Central memory CD8-positive, alpha-beta T cell (primary cell): ENCODE measurements around the gene CANX.

Source experiments
- ATAC-seq: fragments of 150-1000 bp; cut with Tn5 transposase; replicated peaks from 2 replicates; pipeline ENCODE4 v1.10.0; 2022; ENCODE audit warnings: mild to moderate bottlenecking, moderate FRiP score, moderate number of reproducible peaks; ENCODE audit not compliant: poor library complexity, severe bottlenecking; ENCODE audit errors: extremely low read depth
- DNase-seq, 2 donors: peaks; one replicate each; pipeline ENCODE4 v3.0.0; 2021; ENCODE audit warnings: low spot score in 2 of 2
- H3K27ac Mint-ChIP-seq: one replicate; pipeline ENCODE4 v1.8.0; 2022; ENCODE audit warnings: low read depth, mild to moderate bottlenecking, moderate library complexity, mixed read lengths
- H3K27me3 Mint-ChIP-seq: one replicate; pipeline ENCODE4 v1.8.0; 2022; ENCODE audit warnings: mixed read lengths
- H3K36me3 Mint-ChIP-seq: one replicate; pipeline ENCODE4 v1.8.0; 2022; ENCODE audit warnings: mild to moderate bottlenecking, moderate library complexity, mixed read lengths; ENCODE audit not compliant: insufficient read depth
- H3K4me1 Mint-ChIP-seq: one replicate; pipeline ENCODE4 v1.8.0; 2022; ENCODE audit warnings: mixed read lengths
- H3K4me3 Mint-ChIP-seq: one replicate; pipeline ENCODE4 v1.8.0; 2022; ENCODE audit warnings: mild to moderate bottlenecking, moderate library complexity, mixed read lengths
- H3K9me3 Mint-ChIP-seq: one replicate; pipeline ENCODE4 v1.8.0; 2022; ENCODE audit warnings: mixed read lengths

Gene CANX

DNA sequence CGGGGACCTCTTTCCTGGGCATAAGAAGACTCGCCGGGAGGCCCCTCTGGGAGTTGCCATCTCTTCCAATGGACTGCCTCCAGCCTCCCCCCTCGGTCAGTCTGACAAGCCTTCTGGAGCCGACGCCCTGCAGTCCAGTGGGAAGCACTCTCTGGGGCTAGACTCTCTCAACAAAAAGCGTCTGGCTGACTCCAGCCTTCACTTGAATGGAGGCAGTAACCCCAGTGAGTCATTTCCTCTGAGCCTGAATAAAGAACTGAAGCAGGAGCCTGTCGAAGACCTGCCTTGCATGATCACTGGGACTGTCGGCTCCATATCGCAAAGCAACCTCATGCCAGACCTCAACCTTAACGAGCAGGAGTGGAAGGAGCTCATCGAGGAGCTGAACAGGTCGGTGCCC is 66.6 kb downstream of the CANX start:
- Mint-ChIP-seq H3K36me3 (peaks cover 36% of the 10 kb centered on the region), H3K9me3 (no peaks in the 10 kb centered on the region), H3K27ac (peak overlapping the region; percentile 13), H3K4me3 (no peak overlapping the region), H3K4me1 (peaks cover 33% of the 10 kb centered on the region), H3K27me3 (no peaks in the 10 kb centered on the region)
- DNase-seq, result no peak
- ATAC-seq, result no peak

DNA sequence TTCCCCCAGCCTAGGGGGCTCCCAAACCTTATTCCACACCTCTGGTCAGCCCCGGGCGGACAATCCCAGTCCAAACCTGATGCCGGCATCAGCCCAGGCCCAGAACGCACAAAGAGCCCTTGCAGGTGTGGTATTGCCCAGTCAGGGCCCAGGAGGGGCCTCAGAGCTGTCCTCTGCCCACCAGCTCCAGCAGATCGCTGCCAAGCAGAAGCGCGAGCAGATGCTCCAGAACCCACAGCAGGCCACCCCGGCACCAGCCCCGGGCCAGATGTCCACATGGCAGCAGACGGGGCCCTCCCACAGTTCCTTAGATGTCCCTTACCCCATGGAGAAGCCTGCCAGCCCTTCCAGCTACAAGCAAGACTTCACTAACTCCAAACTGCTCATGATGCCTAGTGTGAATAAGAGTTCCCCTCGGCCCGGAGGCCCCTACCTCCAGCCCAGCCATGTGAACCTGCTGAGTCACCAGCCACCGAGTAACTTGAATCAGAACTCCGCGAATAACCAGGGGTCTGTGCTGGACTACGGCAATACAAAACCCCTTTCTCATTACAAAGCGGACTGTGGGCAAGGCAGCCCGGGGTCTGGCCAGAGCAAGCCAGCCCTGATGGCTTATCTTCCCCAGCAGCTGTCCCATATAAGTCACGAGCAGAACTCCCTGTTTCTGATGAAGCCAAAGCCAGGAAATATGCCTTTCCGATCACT is 67.4 kb downstream of the CANX start:
- ATAC-seq (no peak), DNase-seq (no peak)
- Mint-ChIP-seq H3K27ac (peak overlapping the region; percentile 13), H3K9me3 (no peaks in the 10 kb centered on the region), H3K36me3 (peaks cover 41% of the 10 kb centered on the region), H3K27me3 (no peaks in the 10 kb centered on the region), H3K4me1 (peaks cover 29% of the 10 kb centered on the region), H3K4me3 (no peak overlapping the region)

DNA sequence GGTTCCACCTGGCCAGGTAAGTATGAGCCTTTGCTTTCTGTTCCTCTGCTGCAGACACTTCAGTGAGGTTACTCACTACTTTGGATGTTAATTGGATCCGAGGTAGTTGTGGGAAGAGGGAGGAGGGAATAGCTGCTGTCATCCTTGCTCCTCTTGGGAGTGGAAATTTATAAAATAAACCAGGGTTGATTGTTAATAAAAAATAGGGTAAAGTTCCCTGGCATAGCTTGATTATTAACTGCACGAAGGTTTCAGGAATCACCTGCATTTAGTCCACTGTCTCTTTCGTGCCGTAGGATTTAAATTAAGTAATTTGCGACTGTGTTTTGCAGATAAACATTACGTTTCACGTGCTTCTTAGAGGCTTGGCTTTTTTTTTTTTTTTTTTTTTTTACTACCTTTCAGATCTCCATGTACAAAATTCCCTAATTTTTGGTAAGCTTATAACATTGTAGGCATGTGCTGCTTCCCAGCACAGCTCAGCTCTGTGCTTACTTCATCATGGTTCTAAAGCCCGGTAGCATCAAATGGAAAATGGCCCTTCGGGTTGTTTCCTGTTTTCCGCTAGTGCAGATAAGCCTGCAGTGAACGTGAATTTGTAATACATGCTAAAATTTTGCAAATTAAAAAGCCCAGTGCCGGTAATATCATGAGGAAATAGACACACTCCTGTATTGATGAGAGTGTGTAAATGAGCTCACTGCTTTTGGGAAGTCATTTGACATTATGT is 68.1 kb downstream of the CANX start:
- ATAC-seq (no peak), DNase-seq (no peak)
- H3K27me3 Mint-ChIP-seq, result no peaks in the 10 kb centered on the region
- H3K4me1 Mint-ChIP-seq, result peaks cover 23% of the 10 kb centered on the region
- no peak overlapping the region for H3K4me3 Mint-ChIP-seq
- no peak overlapping the region for H3K27ac Mint-ChIP-seq
- H3K9me3 Mint-ChIP-seq, result no peaks in the 10 kb centered on the region
- peaks cover 45% of the 10 kb centered on the region for H3K36me3 Mint-ChIP-seq

DNA sequence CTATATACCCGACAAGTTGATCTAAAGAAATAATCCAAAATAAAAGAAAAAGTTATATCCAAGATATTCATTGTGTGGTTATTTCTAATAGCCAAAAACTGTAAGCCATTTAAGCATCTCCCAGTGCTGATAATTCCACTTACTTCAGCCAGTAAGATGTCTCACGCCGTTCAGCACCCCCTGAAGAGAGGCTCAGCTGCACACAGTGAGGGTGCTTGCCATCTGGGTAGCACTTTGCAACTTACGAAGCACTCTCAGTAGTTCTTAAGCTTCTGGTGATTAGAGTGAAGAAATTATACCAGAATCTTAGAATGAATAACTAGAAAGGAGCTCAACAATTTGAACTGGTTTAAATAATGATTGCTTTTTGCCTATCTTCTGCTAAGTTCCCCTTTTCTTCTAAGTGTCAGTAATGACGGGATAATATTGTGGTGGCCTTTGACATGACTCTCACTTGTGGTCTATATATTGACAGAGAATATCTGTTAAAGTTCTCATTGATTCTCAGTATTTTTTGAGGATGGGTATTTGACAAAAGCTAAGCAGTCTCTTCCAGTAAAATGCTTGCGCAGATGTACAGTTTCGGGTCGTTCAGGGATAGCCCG is 68.8 kb downstream of the CANX start:
- no peaks in the 10 kb centered on the region for H3K27me3 Mint-ChIP-seq
- no peak for ATAC-seq
- H3K9me3 Mint-ChIP-seq, result no peaks in the 10 kb centered on the region

DNA sequence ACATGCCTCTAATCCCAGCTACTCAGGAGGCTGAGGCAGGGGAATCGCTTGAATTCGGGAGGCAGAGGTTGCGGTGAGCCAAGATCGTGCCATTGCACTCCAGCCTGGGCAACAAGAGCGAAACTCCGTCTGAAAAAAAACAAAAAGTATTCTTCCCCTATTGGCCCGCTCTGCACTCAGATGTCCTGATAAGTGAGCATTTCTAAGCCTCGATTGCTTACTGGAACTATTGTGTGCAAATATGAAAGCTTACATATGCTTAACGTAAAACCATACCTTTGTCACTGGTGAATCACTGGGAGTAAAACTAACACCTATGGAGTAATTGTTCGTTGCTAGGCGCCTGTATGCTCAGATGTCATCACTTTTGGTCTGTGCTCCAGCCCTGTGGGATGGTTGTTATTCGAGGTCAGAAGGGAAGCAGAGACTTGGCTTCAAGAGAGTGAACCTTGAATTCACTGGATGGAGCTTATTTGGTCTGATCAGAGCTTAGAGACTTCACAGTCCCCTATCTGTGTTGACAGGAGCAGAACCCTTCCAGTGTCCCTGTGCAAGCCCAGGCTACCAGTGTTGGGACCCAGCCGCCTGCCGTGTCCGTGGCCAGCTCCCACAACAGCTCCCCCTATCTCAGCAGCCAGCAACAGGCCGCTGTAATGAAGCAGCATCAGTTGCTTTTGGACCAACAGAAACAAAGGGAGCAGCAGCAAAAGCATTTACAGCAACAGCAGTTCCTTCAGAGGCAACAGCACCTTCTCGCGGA is 69.7 kb downstream of the CANX start:
- ATAC-seq (no peak), DNase-seq (no peak)
- no peaks in the 10 kb centered on the region for H3K9me3 Mint-ChIP-seq
- no peak overlapping the region for H3K4me3 Mint-ChIP-seq
- no peaks in the 10 kb centered on the region for H3K27me3 Mint-ChIP-seq
- H3K36me3 Mint-ChIP-seq, result peaks cover 57% of the 10 kb centered on the region
- H3K4me1 Mint-ChIP-seq, result peaks cover 7% of the 10 kb centered on the region
- H3K27ac Mint-ChIP-seq, result no peak overlapping the region

More for the DNA sequence above, 68.8 kb downstream of the CANX start:
- Mint-ChIP-seq H3K36me3 (peaks cover 52% of the 10 kb centered on the region), H3K27ac (no peak overlapping the region), H3K4me1 (peaks cover 16% of the 10 kb centered on the region), H3K4me3 (no peak overlapping the region)
- DNase-seq, result no peak

DNA sequence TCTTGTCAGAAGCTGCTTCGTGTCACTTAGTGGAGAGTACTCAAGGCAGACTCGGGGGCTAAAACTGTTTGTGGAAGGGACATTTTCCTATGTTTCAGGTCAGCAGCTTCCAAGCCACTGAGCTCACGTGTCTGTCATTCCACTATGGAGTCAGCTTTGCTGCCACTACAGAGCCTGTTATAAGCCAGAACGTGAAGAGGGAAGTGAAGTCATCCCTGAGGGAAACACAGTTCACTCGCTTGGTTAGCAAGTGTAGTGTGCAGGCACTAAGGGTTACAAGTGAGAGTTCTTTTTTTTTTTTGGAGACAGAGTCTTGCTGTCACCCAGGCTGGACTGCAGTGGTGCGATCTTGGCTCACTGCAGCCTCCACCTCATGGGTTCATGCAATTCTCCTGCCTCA is 70.5 kb downstream of the CANX start:
- DNase-seq (no peak), ATAC-seq (no peak)
- H3K4me1 Mint-ChIP-seq, result no peaks in the 10 kb centered on the region
- H3K27me3 Mint-ChIP-seq, result no peaks in the 10 kb centered on the region
- no peaks in the 10 kb centered on the region for H3K9me3 Mint-ChIP-seq
- peaks cover 55% of the 10 kb centered on the region for H3K36me3 Mint-ChIP-seq
- no peak overlapping the region for H3K4me3 Mint-ChIP-seq
- H3K27ac Mint-ChIP-seq, result no peak overlapping the region

DNA sequence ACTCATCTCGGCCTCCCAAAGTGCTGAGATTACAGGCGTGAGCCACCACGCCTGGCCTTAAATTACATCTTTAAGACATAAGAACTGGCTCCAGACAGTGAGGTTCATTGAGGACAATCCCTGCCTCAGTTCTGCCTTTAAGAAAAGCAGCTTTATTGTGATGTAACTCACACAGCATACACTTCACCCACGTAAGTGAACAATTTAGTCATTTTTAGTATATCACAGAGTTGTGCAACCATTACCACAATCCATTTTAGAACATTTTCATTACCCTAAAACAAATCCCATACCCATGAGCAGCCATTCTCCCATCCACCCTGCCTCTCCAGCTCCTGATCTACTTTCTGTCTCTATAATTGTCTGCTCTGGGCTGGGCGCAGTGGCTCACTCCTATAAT is 71.0 kb downstream of the CANX start:
- H3K36me3 Mint-ChIP-seq, result peaks cover 56% of the 10 kb centered on the region
- H3K4me3 Mint-ChIP-seq, result no peak overlapping the region
- no peaks in the 10 kb centered on the region for H3K9me3 Mint-ChIP-seq
- DNase-seq (no peak), ATAC-seq (no peak)
- no peaks in the 10 kb centered on the region for H3K4me1 Mint-ChIP-seq
- no peaks in the 10 kb centered on the region for H3K27me3 Mint-ChIP-seq
- H3K27ac Mint-ChIP-seq, result no peak overlapping the region

DNA sequence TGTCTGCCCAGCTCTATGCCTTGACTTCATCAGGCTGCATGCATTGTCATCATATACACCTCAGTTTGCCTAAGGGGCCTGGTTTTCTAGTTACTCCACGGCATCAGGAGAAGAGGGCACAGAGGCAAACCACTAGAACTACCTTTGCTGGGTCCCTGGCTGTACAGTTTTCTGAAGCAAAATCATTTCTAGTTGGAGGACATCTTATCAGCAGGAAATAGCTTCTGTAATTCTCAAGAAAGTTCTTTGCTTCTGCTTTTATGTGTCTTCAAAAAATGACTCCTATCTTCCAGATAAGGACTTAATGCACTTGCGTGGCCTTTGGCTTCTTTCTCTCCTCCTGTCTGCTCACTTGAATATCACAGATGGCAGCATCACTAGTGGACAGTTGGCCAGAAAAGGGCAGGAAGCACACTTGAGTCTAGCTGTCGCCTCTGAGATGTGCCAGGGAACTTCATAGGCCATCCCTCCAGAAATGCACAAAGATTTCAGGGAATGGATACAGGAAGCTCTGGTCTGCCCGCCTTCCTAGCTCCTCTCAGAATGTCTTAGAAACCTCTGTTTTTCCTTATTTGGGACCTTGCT is 72.6 kb downstream of the CANX start:
- H3K36me3 Mint-ChIP-seq, result peaks cover 57% of the 10 kb centered on the region
- no peaks in the 10 kb centered on the region for H3K9me3 Mint-ChIP-seq
- no peak overlapping the region for H3K4me3 Mint-ChIP-seq
- no peak overlapping the region for H3K27ac Mint-ChIP-seq
- no peak for DNase-seq
- ATAC-seq, result no peak
- no peaks in the 10 kb centered on the region for H3K27me3 Mint-ChIP-seq
- H3K4me1 Mint-ChIP-seq, result no peaks in the 10 kb centered on the region

DNA sequence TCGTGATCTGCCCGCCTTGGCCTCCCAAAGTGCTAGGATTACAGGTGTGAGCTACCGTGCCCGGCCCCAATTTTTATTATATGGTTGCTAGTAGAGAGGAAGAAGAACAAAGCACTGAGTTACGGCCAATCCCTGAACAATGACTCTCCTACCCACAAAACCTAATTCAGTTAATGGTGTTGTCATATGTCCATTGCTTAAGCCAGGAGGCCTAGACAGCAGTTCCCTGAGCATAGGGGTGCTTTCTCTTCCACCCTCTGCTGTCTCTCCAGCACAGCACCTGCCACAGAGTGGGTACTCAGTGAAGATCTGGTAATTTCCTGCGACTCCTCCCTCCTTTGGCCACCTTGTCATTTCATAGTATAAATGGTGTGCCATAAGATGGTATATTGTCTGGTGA is 73.6 kb downstream of the CANX start:
- no peak overlapping the region for H3K27ac Mint-ChIP-seq
- no peaks in the 10 kb centered on the region for H3K27me3 Mint-ChIP-seq
- H3K4me3 Mint-ChIP-seq, result no peak overlapping the region
- ATAC-seq, result no peak
- DNase-seq, result no peak
- H3K9me3 Mint-ChIP-seq, result no peaks in the 10 kb centered on the region
- H3K4me1 Mint-ChIP-seq, result no peaks in the 10 kb centered on the region
- peaks cover 52% of the 10 kb centered on the region for H3K36me3 Mint-ChIP-seq

DNA sequence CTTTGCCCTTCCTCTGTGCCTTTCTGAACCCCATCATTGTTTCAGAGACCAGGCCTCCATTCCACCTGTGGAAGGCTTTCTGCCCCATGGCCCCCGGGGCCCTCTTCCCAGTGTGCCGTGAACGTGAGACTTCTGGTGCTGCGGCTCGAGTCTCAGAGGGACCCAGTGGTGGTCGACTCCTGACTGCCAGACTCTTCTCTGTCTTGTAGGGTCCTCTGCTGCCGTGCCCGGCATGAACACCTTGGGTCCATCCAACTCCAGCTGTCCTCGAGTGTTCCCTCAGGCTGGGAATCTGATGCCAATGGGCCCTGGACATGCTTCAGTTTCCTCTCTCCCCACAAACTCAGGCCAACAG is 74.9 kb downstream of the CANX start:
- no peak overlapping the region for H3K4me3 Mint-ChIP-seq
- no peak overlapping the region for H3K27ac Mint-ChIP-seq
- no peaks in the 10 kb centered on the region for H3K4me1 Mint-ChIP-seq
- no peaks in the 10 kb centered on the region for H3K9me3 Mint-ChIP-seq
- peaks cover 52% of the 10 kb centered on the region for H3K36me3 Mint-ChIP-seq
- ATAC-seq, result no peak
- no peaks in the 10 kb centered on the region for H3K27me3 Mint-ChIP-seq
- no peak for DNase-seq

DNA sequence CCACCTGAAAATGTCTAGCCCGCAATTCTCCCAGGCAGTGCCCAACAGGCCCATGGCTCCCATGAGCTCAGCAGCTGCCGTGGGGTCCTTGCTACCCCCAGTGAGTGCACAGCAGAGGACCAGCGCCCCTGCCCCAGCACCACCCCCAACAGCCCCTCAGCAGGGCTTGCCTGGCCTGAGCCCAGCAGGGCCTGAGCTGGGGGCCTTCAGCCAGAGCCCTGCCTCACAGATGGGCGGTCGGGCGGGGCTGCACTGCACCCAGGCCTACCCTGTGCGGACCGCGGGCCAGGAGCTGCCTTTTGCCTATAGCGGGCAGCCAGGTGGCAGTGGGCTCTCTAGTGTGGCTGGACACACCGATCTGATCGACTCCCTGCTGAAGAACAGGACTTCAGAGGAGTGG is 75.7 kb downstream of the CANX start:
- H3K4me1 Mint-ChIP-seq, result no peaks in the 10 kb centered on the region
- no peaks in the 10 kb centered on the region for H3K9me3 Mint-ChIP-seq
- peaks cover 47% of the 10 kb centered on the region for H3K36me3 Mint-ChIP-seq
- ATAC-seq (no peak), DNase-seq (no peak)
- no peak overlapping the region for H3K27ac Mint-ChIP-seq
- no peaks in the 10 kb centered on the region for H3K27me3 Mint-ChIP-seq
- H3K4me3 Mint-ChIP-seq, result no peak overlapping the region

DNA sequence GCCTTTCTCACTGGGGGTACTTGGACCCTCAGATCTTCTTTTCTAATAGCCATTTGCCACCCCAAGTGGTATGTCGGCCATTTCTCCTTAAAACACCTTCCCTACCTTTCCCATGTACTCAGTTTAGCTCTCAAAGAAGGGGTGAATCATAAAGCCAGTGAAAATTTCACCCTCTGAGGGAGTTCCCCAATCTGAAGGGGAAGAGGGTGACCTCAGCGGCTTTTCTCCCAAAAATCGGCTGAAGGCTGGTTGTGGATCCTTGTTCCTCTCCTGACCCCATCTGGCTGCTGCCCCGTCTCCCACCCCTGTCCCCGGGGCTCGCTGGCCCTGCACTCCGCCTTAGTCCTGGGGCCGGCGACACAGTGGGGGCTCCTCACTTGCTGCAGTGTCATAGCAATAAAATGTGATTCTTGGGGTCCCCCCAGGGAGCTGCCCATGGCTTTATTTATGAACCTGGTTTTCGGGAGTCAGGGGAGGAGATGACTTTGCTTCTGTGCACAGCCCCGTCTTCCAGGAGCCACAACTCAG is 77.7 kb downstream of the CANX start:
- Mint-ChIP-seq H3K4me1 (no peaks in the 10 kb centered on the region), H3K27me3 (no peaks in the 10 kb centered on the region), H3K9me3 (no peaks in the 10 kb centered on the region), H3K4me3 (no peak overlapping the region), H3K27ac (peak overlapping the region; percentile 68), H3K36me3 (peaks cover 33% of the 10 kb centered on the region)
- ATAC-seq (no peak), DNase-seq (no peak)
